Stimulated activated CD4-positive, alpha-beta T cell treated with anti-CD3 and anti-CD28 coated beads, Interleukin-4, amount 100 ng/mL, for 48 hours (primary cell): Measurements from ENCODE around the gene SLC2A11.

Experiments
- DNase-seq, 2 donors: peaks; one replicate each; pipeline ENCODE4 v3.0.0-alpha.2; 2020; ENCODE audit warnings: low read depth in 2 of 2

SLC2A11 gene

DNA sequence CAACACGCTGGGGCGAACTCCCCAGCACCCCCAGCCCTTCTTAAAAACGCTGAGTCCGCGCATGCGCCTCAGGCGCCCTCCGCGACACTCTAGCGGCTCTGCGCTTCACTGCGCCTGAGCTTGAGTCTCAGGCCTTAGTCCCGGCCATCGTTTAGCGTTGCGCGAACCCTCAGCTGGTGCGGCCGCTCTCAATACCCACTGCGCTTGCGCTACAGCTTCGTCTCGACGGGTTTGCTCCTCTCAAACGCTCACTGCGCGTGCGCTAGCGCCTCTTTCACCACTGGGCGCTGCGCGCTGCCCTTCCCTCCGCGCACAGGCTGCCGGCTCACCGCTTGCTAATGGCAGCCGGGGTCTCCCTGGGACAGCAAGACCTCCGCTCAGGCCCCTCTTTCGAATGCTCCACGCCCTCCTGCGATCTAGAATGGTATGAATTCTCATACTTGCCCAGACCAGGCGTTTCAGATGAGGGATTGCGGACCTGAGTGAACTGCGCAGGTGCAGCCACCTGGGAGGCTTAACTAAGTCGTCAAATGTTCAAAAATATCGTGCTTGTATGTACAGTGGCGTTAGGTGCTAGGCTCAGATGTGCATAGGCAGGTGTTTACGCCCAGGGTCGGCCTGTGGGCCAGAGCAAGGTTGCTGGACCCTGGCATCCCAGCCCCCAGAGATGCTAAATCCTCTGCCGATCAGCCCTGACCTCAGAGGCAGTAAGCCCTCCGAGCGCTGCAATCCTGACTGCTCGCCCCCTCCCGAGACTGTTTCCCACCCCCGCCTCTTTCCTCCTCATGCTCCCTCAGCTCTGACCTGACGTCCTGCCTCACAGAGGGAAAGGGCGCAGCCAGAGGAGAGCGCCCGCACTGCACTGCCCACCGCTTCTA, at the start of gene SLC2A11:
SLC2A11 (plus strand) TSS at position 270 of the 878 bp plus-strand sequence; CDS start at position 395, 125 bp downstream.
- peak; percentile 91 to 93 for DNase-seq

- DNase-seq = no peak
Measured at GRCh38 chr22:23812378-23812777, 45.3 kb upstream of the SLC2A11 start.

- no peak for DNase-seq
Measured at GRCh38 chr22:23815541-23816155, 42.0 kb upstream of the SLC2A11 start.

DNA sequence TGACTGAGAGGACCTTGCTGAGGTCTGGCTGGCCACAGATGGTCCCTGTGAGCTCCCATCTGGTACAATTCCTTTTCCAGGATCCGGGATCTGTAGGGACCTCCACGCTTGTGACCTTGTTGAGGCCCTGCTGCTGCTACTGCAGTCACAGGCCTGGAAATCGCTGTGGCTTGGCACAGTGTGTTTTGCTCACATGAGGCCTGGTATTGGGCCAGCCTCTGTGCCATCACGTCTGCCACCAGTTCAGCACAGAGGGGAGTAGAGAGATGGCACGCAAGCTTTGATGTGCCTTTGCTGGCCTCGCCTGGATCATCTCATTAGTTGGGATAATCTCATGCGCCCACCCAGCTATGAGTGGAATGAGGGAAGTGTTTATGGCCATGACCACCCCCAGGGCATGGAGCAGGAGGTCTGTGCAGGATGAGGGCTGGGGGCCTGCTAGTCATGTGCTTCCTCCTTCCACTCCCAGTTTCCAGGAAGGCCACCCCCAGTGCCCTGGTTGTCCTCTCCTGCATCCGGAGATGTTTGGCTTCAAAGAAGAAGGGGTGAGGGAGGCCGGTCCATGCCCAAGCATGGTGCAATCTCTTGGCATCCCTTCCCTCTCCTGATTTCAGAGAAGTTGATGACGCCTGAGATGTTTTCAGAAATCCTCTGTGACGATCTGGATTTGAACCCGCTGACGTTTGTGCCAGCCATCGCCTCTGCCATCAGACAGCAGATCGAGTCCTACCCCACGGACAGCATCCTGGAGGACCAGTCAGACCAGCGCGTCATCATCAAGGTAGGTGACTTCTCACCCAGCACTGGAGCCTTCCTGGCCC, 41.3 kb upstream of the SLC2A11 start:
- no peak for DNase-seq

DNA sequence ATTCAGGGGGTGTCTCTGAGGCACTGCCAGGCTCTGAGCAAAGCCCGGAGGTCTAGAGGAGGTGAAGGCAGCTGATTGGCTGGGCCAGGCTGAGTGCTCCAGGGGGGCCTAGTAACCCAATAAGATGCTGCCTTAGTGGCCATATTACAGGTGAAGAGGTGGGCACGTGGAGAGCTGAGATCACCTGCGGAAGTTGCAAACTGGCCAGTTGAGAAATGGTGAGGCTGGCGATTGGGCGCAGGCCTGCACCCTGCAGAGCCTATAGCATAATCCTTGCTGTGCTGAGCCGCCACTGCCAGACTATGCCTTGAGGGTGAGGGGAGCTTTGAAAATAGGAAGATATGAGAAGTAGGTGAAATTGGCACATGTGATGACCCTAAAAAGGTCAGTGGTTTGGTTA, 40.5 kb upstream of the SLC2A11 start:
- no peak for DNase-seq

GRCh38 chr22:23818541-23818940, 39.1 kb upstream of the SLC2A11 start:
- DNase-seq = no peak

DNA sequence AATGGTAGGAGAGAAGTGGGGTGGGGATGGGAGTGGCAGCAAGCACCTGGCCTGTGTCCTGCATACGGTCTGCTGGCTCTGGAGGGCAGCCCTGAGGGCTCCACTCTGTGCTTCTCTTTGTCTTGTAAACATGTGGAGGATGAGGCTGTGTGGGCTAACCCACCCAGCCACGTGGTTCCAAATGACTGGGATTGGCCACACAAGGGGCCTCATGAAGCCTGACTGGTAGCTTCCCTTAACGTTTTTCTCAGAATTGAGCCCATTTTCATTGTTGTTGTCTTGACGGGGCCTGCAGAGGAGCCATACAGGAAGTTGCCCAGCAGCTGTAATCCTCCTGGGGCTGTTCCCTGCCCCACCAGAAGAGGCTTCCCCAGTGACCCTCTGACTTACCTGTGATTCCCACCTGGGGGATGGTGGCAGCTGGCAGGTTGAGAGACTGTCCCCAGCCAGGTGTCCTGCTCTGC, 36.9 kb upstream of the SLC2A11 start:
- no peak for DNase-seq

DNA sequence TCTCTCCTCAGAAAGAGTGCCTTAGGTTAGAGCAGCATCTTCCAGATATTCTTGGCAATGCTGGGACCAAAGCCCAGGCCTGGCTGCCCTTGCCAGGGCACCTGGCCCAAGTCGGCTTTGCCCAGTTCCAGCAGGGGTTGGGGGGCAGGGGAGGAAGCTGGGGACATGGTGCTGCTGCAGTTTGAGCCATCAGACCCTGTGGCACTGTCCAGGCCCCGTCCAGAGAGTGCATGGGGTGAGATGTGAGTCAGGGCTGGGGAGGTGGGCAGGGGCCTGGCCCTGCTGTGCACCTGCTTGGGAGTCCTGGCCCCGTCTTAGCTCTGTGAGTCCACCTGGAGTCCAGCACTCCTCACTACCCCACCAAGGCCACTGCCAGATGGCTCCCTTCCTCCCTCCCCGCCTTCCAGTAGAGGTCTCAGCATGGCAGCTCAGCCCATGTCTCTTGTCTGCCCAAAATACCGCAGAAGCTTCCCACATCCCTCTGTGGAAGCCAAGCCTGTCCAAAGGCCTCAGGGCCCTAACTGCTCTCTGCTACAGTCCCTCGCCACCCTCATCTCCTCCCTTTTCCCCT, 35.5 kb upstream of the SLC2A11 start:
- DNase-seq = no peak

DNA sequence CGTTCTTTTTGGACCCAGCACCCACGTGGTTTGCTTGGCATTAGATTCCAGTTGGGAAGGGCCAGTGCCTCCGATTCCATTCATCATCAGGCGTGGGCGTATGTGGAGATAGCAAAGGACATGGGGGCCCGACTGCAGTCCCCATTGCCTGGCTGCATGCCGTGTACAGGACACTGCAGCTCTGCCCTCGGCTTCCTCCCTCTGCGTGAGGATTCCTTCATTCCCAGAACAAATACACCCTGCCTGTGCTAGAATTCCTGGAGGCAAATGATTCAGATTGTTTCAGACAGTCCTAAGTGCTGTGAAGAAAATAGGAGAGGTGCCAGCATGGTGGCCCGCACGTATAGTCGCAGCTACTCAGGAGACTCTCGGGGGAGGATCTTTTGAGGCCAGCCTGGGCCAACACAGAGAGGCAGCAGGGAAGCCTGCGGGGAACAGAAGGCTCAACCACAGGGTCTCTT, 34.3 kb upstream of the SLC2A11 start:
- no peak for DNase-seq

DNA sequence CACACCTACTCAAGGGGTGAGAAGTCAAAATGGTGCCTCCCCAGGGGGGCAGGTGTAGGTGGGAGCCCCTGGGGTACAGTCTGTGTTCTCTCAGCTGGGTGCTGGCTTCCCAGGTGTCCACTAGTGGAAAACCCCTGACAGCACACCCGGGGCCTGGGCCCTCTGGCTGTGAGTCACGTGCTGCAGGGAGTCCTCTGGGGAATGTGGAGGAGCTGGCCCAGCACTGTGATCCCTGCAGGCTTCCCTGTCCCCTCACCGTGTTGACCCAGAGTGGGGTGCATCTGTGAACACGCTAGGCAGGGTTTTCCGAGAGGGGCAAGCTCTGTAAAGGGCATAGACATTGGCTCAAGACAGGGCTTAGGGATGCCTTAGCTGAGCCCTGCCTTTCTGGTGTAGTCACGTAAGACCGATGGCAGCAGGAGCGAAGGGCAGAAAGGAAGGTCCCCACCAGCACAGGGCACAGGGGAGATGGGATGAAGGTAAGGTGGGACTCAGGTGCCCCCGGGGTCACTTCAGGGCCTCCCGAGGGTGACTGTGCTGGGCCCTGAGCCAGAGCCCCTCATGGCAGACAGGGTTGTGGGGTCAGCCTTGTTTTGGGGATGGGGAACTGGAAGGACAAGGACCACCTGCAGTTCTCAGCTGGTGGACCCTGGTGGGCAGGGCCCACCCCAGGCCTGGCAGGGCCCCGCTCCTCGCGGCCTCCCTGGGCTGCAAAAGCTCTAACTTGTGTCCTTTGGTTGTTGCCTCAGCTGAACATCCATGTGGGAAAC, 33.0 kb upstream of the SLC2A11 start:
- DNase-seq = no peak

GRCh38 chr22:23825246-23825905, 32.3 kb upstream of the SLC2A11 start:
- no peak for DNase-seq

DNA sequence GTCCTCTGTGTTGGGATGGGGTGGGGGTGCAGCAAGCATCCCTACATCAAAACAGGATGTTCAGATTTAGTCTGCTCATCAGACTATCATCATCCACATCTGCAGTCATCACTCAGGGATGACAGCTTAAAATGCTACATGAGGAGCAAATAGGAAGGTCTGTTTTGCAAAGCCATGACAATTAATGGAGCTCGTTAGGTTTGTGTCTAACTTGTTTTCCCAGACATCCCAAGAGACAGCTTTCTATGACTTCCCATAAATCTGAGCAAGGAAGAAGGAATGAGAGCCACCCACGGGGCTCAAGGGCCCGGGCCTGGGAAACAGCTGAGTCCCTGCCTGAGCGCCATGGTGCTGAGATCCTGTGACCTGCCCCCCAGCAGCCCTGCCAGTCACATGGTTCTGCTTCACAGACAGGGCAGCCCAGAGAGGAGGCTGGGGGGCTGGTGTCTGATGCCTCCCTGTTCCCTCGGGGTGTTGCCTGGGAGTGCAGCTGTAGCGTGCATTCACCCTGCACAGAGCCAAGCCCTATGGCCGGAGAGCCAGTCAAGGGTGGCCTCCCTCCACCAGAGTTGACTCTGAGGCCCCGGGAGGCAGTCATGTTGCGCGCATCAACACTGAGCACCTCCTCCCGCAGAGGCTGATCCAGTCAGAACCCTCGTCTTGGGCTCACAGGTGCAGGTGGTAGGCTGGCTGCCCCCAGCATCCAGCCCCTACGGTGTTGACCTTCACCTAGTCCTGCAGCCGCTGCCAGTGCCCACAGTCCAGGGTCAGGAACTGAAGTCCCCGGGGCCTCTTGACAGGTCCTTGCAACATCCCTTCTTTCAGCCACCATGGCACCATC, 30.9 kb upstream of the SLC2A11 start:
- no peak for DNase-seq

DNA sequence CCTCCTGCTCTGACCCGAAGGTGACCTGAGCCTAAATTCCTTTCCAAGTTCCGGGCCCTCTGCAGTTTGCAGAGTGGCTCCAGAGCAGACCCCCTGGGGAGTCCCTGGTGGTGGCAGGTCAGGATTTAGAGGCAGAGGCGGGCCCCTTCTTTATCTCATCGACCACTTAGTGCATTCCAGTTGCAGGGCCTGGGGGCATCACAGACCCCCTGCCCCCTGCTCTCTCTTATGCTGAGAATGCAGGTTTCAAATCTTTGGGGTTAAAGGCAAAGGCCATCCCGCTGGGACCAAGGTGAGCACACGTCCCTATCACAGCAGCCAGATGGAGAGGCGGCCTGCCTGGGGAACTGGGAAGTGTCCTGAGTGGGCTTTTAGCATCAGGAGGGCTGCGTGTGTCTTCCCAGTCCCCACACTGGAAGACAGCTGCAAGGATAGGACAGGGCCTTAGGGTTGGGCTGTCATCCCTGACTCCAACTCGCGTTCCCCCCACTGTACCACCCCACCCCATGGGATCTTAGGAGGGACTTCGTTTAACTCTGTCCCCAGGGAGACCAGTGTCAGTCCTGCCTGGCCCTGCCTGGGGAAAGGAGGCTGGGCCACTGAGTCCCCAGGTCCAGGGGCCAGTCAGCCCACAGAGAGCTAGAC, 30.2 kb upstream of the SLC2A11 start:
- no peak for DNase-seq

DNA sequence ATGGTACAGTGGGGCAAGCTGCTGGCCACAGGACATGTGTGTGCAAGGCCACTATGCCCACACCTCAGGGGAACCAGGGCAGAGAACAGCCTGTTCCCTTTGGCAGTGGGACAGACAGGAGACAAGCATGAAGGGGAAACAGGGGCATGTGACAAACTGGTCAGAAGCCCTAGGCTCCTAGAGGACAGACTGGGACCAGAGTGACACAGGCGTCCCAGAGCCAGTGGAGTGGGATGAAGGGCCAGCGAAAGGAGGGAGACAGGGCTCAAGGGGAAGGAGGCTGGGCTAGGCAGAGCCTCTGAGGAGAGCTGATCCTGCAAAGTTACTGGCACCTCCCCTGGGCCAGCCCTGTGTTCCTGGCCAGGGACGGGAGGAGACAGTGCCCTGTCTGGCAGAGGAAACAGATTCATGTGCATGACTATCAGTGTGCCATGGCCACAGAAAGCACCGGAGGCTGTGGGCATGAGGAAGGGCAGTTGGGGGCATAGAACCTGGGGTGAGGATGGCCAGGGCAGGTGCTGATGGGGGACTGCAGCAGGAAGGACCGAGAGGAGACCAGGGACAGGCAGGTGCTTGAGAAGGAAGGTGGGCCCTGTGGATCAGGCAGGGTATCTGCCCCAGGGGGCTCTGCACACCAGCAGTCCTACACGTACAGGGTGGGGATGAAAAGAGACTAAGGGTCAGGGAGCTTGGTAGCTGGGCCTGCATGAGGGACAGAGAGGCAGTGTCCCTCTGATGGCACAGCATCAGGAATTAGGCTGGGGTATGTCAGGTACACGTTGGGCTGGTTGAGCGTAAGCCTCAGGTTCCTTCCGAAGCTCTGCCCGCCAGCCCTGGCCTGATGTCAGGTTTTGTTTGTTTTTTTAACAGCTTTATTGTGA, 28.6 kb upstream of the SLC2A11 start:
- DNase-seq = no peak

GRCh38 chr22:23829845-23830372, 27.8 kb upstream of the SLC2A11 start:
- DNase-seq = no peak

DNA sequence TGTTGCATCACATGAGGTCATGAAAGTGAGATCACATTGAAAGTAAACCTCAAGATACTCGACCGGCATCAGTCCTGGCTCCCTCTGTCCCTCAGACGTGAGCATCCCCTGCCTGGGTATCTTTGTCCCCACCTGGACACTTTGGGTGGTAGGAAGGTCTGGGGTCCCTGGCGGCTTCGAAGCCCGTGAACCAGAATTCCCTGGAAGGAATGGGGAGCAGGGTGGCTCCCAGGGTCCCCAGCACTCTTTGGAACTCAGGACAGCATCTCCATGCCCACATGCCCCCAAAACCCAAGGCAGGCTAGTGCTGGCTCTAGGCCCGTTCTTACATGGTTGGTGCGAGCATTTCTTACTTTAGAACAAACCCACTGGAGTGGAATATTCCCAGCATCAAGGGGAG, 26.4 kb upstream of the SLC2A11 start:
- DNase-seq = no peak

- DNase-seq = no peak
Measured at GRCh38 chr22:23831781-23832180, 25.9 kb upstream of the SLC2A11 start.
